Activated CD4-positive, CD25-positive, alpha-beta regulatory T cell treated with anti-CD3 and anti-CD28 coated beads, Interleukin-2, amount 50 U/mL, for 24 hours (primary cell): ENCODE results near the gene LIMD2.

ENCODE experiments used
- ATAC-seq, 2 donors: fragments of 150-1000 bp; cut with Tn5 transposase; one replicate each; pipeline ENCODE4 v1.10.0; 2021; ENCODE audit warnings: mild to moderate bottlenecking in 1 of 2, moderate library complexity in 1 of 2

The LIMD2 gene

GRCh38 chr17:63679214-63679613, 20.7 kb downstream of the LIMD2 start:
- ATAC-seq: no peak

- ATAC-seq: no peak
Measured at GRCh38 chr17:63676584-63676983, 23.3 kb downstream of the LIMD2 start.

GRCh38 chr17:63675607-63676546, 24.0 kb downstream of the LIMD2 start:
- no peak for ATAC-seq

- ATAC-seq: no peak
Measured at GRCh38 chr17:63675231-63675606, 24.7 kb downstream of the LIMD2 start.

- ATAC-seq: no peak
Measured at GRCh38 chr17:63672856-63673255, 27.1 kb downstream of the LIMD2 start.

- no peak for ATAC-seq
Measured at GRCh38 chr17:63665527-63666214, 34.3 kb downstream of the LIMD2 start.

- no peak for ATAC-seq
Measured at GRCh38 chr17:63659850-63660249, 40.1 kb downstream of the LIMD2 start.

- no peak for ATAC-seq
Measured at GRCh38 chr17:63658366-63658765, 41.6 kb downstream of the LIMD2 start.

GRCh38 chr17:63657786-63658185, 42.1 kb downstream of the LIMD2 start:
- ATAC-seq: no peak

- no peak for ATAC-seq
Measured at GRCh38 chr17:63653050-63653449, 46.9 kb downstream of the LIMD2 start.

- ATAC-seq: no peak
Measured at GRCh38 chr17:63652106-63652505, 47.8 kb downstream of the LIMD2 start.

GRCh38 chr17:63649813-63650212, 50.1 kb downstream of the LIMD2 start:
- ATAC-seq: no peak

- no peak for ATAC-seq
Measured at GRCh38 chr17:63647936-63648335, 52.0 kb downstream of the LIMD2 start.

- ATAC-seq: no peak
Measured at GRCh38 chr17:63647065-63647725, 52.7 kb downstream of the LIMD2 start.

GRCh38 chr17:63646488-63646806, 53.5 kb downstream of the LIMD2 start:
- no peak for ATAC-seq
